Astrocyte (in vitro differentiated cells and primary cell): ENCODE data around the gene OR6P1. TPM values are rescaled to one million over a fixed set of nuclear protein-coding genes. Genes with fewer than 3 reads are reported as not detected.

ENCODE experiments used
- DNase-seq: peaks from one replicate; pipeline ENCODE4 v3.0.0-alpha.2; 2010; ENCODE audit warnings: low read depth
- FAIRE-seq: peaks from 2 replicates; lab custom pipeline; 2011; peaks lifted over from hg19 to GRCh38; lab: Jason Lieb, UNC
- H2AFZ ChIP-seq: 2 replicates; pipeline ENCODE4 v1.6.0; 2012; ENCODE audit warnings: low read depth, low read length, inconsistent platforms
- H3K27ac ChIP-seq: 2 replicates; pipeline ENCODE4 v1.5.1; 2011; ENCODE audit warnings: low read depth, low read length, inconsistent platforms
- H3K27me3 ChIP-seq: 2 replicates; pipeline ENCODE4 v1.6.0; 2011; ENCODE audit warnings: low read length, inconsistent platforms; ENCODE audit not compliant: insufficient read depth
- H3K36me3 ChIP-seq: 2 replicates; pipeline ENCODE4 v1.5.1; 2011; ENCODE audit warnings: low read length, inconsistent platforms; ENCODE audit not compliant: insufficient read depth
- H3K4me1 ChIP-seq: 2 replicates; pipeline ENCODE4 v1.5.1; 2011; ENCODE audit warnings: low read length, inconsistent platforms; ENCODE audit not compliant: insufficient read depth
- H3K4me2 ChIP-seq: 2 replicates; pipeline ENCODE4 v1.6.0; 2012; ENCODE audit warnings: low read length, inconsistent platforms
- H3K4me3 ChIP-seq: 2 replicates; pipeline ENCODE4 v1.5.1; 2011; ENCODE audit warnings: low read depth, mild to moderate bottlenecking, low read length, inconsistent platforms; ENCODE audit not compliant: insufficient read depth
- H3K79me2 ChIP-seq: 2 replicates; pipeline ENCODE4 v1.6.0; 2012; ENCODE audit warnings: mild to moderate bottlenecking, low read length, inconsistent platforms; ENCODE audit not compliant: insufficient read depth
- H3K9ac ChIP-seq: 2 replicates; pipeline ENCODE4 v1.6.0; 2012; ENCODE audit warnings: mild to moderate bottlenecking, low read length, inconsistent platforms
- H3K9me3 ChIP-seq: 2 replicates; pipeline ENCODE4 v1.5.1; 2012; ENCODE audit warnings: low read depth, mild to moderate bottlenecking, low read length, inconsistent platforms; ENCODE audit not compliant: insufficient read depth
- H4K20me1 ChIP-seq: 2 replicates; pipeline ENCODE4 v1.6.0; 2012; ENCODE audit warnings: low read length, inconsistent platforms; ENCODE audit not compliant: insufficient read depth
- H3K27ac Mint-ChIP-seq: one replicate; pipeline ENCODE4 v1.8.0; 2021; ENCODE audit warnings: mild to moderate bottlenecking, mixed read lengths; ENCODE audit not compliant: unreplicated experiment
- H3K27me3 Mint-ChIP-seq: one replicate; pipeline ENCODE4 v1.8.0; 2021; ENCODE audit warnings: low read depth, mixed read lengths; ENCODE audit not compliant: unreplicated experiment
- H3K36me3 Mint-ChIP-seq: one replicate; pipeline ENCODE4 v1.8.0; 2021; ENCODE audit warnings: low read depth, mixed read lengths; ENCODE audit not compliant: unreplicated experiment
- H3K4me1 Mint-ChIP-seq: one replicate; pipeline ENCODE4 v1.8.0; 2021; ENCODE audit warnings: low read depth, mixed read lengths; ENCODE audit not compliant: unreplicated experiment
- H3K4me3 Mint-ChIP-seq: one replicate; pipeline ENCODE4 v1.8.0; 2021; ENCODE audit warnings: mild to moderate bottlenecking, moderate library complexity, mixed read lengths; ENCODE audit not compliant: unreplicated experiment
- H3K9me3 Mint-ChIP-seq: one replicate; pipeline ENCODE4 v1.8.0; 2021; ENCODE audit warnings: mild to moderate bottlenecking, mixed read lengths; ENCODE audit not compliant: unreplicated experiment
- CTCF ChIP-seq: IDR thresholded peaks from 2 replicates; pipeline ENCODE4 v1.5.1; 2011; ENCODE audit warnings: low read depth, mild to moderate bottlenecking, inconsistent platforms, low read length, moderate library complexity; ENCODE audit not compliant: insufficient read depth
- EZH2 ChIP-seq: IDR thresholded peaks from 2 replicates; pipeline ENCODE4 v1.6.1; 2012; ENCODE audit warnings: mild to moderate bottlenecking, low read length, inconsistent platforms; ENCODE audit not compliant: insufficient read depth
- total RNA-seq: library from RNA; stranded (reverse); gene quantifications from 2 replicates; pipeline ENCODE4 v1.2.1, GENCODE V29; 2021

OR6P1 gene
- total RNA-seq, 1 donor from 2014 or later = not detected

GRCh38 chr1:158552296-158552695 is 18.1 kb downstream of the OR6P1 start:
- Histone ChIP-seq H3K9ac (no peak overlapping the region), H3K4me2 (no peak overlapping the region), H3K4me3 (no peak overlapping the region), H3K79me2 (no peaks in the 10 kb centered on the region), H4K20me1 (no peaks in the 10 kb centered on the region), H2AFZ (no peak overlapping the region), H3K4me1 (no peaks in the 10 kb centered on the region), H3K27me3 (no peaks in the 10 kb centered on the region), H3K9me3 (no peaks in the 10 kb centered on the region), H3K36me3 (no peaks in the 10 kb centered on the region), H3K27ac (no peak overlapping the region)
- H3K27me3 Mint-ChIP-seq = no peaks in the 10 kb centered on the region
- H3K36me3 Mint-ChIP-seq = no peaks in the 10 kb centered on the region
- DNase-seq (no peak), FAIRE-seq (no peak)
- TF ChIP-seq CTCF (no peak), EZH2 (no peak)
- H3K9me3 Mint-ChIP-seq = no peaks in the 10 kb centered on the region
- no peaks in the 10 kb centered on the region for H3K4me1 Mint-ChIP-seq
- no peak overlapping the region for H3K4me3 Mint-ChIP-seq
- H3K27ac Mint-ChIP-seq = no peak overlapping the region

GRCh38 chr1:158547533-158547932 is 22.8 kb downstream of the OR6P1 start:
- no peaks in the 10 kb centered on the region for H3K4me1 Mint-ChIP-seq
- Histone ChIP-seq H3K4me2 (no peak overlapping the region), H3K9me3 (no peaks in the 10 kb centered on the region), H2AFZ (no peak overlapping the region), H3K79me2 (no peaks in the 10 kb centered on the region), H4K20me1 (no peaks in the 10 kb centered on the region), H3K4me3 (no peak overlapping the region), H3K9ac (no peak overlapping the region), H3K27me3 (no peaks in the 10 kb centered on the region), H3K27ac (no peak overlapping the region), H3K36me3 (no peaks in the 10 kb centered on the region), H3K4me1 (no peaks in the 10 kb centered on the region)
- H3K9me3 Mint-ChIP-seq = no peaks in the 10 kb centered on the region
- no peaks in the 10 kb centered on the region for H3K36me3 Mint-ChIP-seq
- no peak overlapping the region for H3K4me3 Mint-ChIP-seq
- no peak for DNase-seq
- no peak overlapping the region for H3K27ac Mint-ChIP-seq
- no peaks in the 10 kb centered on the region for H3K27me3 Mint-ChIP-seq
- FAIRE-seq = no peak
- TF ChIP-seq EZH2 (no peak), CTCF (no peak)

GRCh38 chr1:158537609-158538008 is 32.8 kb downstream of the OR6P1 start:
- Mint-ChIP-seq H3K27me3 (no peaks in the 10 kb centered on the region), H3K9me3 (no peaks in the 10 kb centered on the region), H3K36me3 (no peaks in the 10 kb centered on the region), H3K27ac (no peak overlapping the region), H3K4me1 (no peaks in the 10 kb centered on the region), H3K4me3 (no peak overlapping the region)
- Histone ChIP-seq H3K36me3 (no peaks in the 10 kb centered on the region), H4K20me1 (no peaks in the 10 kb centered on the region), H3K27me3 (no peaks in the 10 kb centered on the region), H3K9ac (no peak overlapping the region), H3K4me1 (no peaks in the 10 kb centered on the region), H3K4me3 (no peak overlapping the region), H3K4me2 (no peak overlapping the region), H3K79me2 (no peaks in the 10 kb centered on the region), H3K9me3 (no peaks in the 10 kb centered on the region), H2AFZ (no peak overlapping the region), H3K27ac (no peak overlapping the region)
- TF ChIP-seq CTCF = no peak
- TF ChIP-seq EZH2 = no peak
- FAIRE-seq = no peak
- no peak for DNase-seq
